A673 (cell line): ENCODE data around the gene SH3RF3. TPM values are rescaled to one million over a fixed set of nuclear protein-coding genes. Genes with fewer than 3 reads are reported as not detected.

Experiments used
- BruUV-seq: library from RNA; stranded (reverse); fragments of 400-500 nt; replicated peaks from 2 replicates; lab custom pipeline; 2021; lab: Mats Ljungman, UMichigan
- CTCF ChIA-PET: fragments of 300-600 bp; sonication (Branson Sonifier 250); formaldehyde crosslinking; loops from one replicate; lab custom pipeline; 2022; ENCODE audit warnings: antibody characterized with exemption; lab: Charles Lee
- POLR2A ChIA-PET: fragments of 300-600 bp; sonication (Branson Sonifier 250); formaldehyde crosslinking; loops from one replicate; lab custom pipeline; 2022; ENCODE audit warnings: antibody characterized with exemption; ENCODE audit not compliant: low non-redundant PET; lab: Charles Lee
- DNase-seq: peaks from one replicate; pipeline ENCODE4 v3.0.0-alpha.2; 2015; ENCODE audit warnings: low spot score
- H3K27ac ChIP-seq: fragments of 200-600 bp; sonication (generic); 2 replicates; pipeline ENCODE4 v1.5.1; 2016; ENCODE audit warnings: mixed run types, low read depth, mild to moderate bottlenecking, mixed read lengths, antibody characterized with exemption, low read length; ENCODE audit not compliant: poor library complexity, severe bottlenecking
- H3K27me3 ChIP-seq: fragments of 200-600 bp; sonication (generic); replicated peaks from 2 replicates; pipeline ENCODE4 v1.6.1; 2017; ENCODE audit warnings: mixed run types, low read depth, mild to moderate bottlenecking, mixed read lengths, antibody characterized with exemption, low read length; ENCODE audit not compliant: insufficient read depth, poor library complexity
- H3K36me3 ChIP-seq: fragments of 200-600 bp; sonication (generic); 2 replicates; pipeline ENCODE4 v1.6.1; 2016; ENCODE audit warnings: mixed run types, mild to moderate bottlenecking, mixed read lengths, antibody characterized with exemption, low read length; ENCODE audit not compliant: insufficient read depth, poor library complexity, severe bottlenecking
- H3K4me1 ChIP-seq: fragments of 200-600 bp; sonication (generic); 2 replicates; pipeline ENCODE4 v1.6.1; 2017; ENCODE audit warnings: mixed run types, mild to moderate bottlenecking, mixed read lengths, antibody characterized with exemption, low read length; ENCODE audit not compliant: insufficient read depth, poor library complexity, severe bottlenecking
- H3K4me3 ChIP-seq: fragments of 200-600 bp; sonication (generic); 2 replicates; pipeline ENCODE4 v1.5.1; 2016; ENCODE audit warnings: low read depth, mixed run types, mild to moderate bottlenecking, mixed read lengths, low read length; ENCODE audit not compliant: poor library complexity, severe bottlenecking
- H3K9me3 ChIP-seq: fragments of 200-600 bp; sonication (generic); 2 replicates; pipeline ENCODE4 v1.6.1; 2016; ENCODE audit warnings: mixed run types, low read depth, mild to moderate bottlenecking, mixed read lengths, antibody characterized with exemption, low read length; ENCODE audit not compliant: poor library complexity, severe bottlenecking
- CTCF ChIP-seq: fragments of 300-800, 200-600 bp; sonication (generic); conservative IDR thresholded peaks from 2 replicates; pipeline ENCODE4 v1.5.1; 2017; ENCODE audit warnings: low read depth, mild to moderate bottlenecking, antibody characterized with exemption, low read length, moderate library complexity, mixed read lengths
- EZH2 ChIP-seq: fragments of 200-600 bp; sonication (generic); IDR thresholded peaks from 2 replicates; pipeline ENCODE4 v1.6.1; 2017; ENCODE audit warnings: borderline replicate concordance, low read depth, mild to moderate bottlenecking, mixed read lengths, antibody characterized with exemption, low read length; ENCODE audit not compliant: poor library complexity, severe bottlenecking
- intact Hi-C: fragments of 100-400 bp; cut with micrococcal nuclease; formaldehyde crosslinking; loops from one replicate; pipeline ENCODE4 v1.10.0; 2022; ENCODE audit not compliant: unreplicated experiment
- total RNA-seq: library from RNA; stranded (reverse); gene quantifications from 2 replicates; pipeline ENCODE4 v1.2.3, GENCODE V29; 2021

SH3RF3 gene
- total RNA-seq, 1 experiment from 2014 or later = 0.15 TPM

- BruUV-seq = no TSS peak
- CTCF ChIA-PET = no interaction called here
- intact Hi-C loops = loop anchor here (10.0 kb wide), 1 partner anchor 238 kb away; no protein-coding TSS in a partner anchor
These were observed 138.2 kb downstream of the SH3RF3 start for GRCh38 chr2:109266998-109267854.

GRCh38 chr2:109268916-109269315 is 139.9 kb downstream of the SH3RF3 start:
- no peak overlapping the region for H3K4me3 ChIP-seq
- H3K36me3 ChIP-seq = no peaks in the 10 kb centered on the region
- BruUV-seq = no TSS peak
- intact Hi-C loops = loop anchor here (10.0 kb wide), 1 partner anchor 236 kb away; no protein-coding TSS in a partner anchor
- ChIA-PET CTCF (no interaction called here), POLR2A (no interaction called here)
- H3K4me1 ChIP-seq = peaks cover 4% of the 10 kb centered on the region
- no peaks in the 10 kb centered on the region for H3K9me3 ChIP-seq
- TF ChIP-seq CTCF = no peak
- no peak for TF ChIP-seq EZH2
- no peak overlapping the region for H3K27ac ChIP-seq
- no peak for DNase-seq
- H3K27me3 ChIP-seq = no peaks in the 10 kb centered on the region

More at GRCh38 chr2:109266998-109267854, 138.2 kb downstream of the SH3RF3 start:
- H3K27me3 ChIP-seq = no peaks in the 10 kb centered on the region
- no peaks in the 10 kb centered on the region for H3K9me3 ChIP-seq
- no peak for DNase-seq
- H3K4me1 ChIP-seq = peaks cover 4% of the 10 kb centered on the region
- no peak overlapping the region for H3K4me3 ChIP-seq
- H3K36me3 ChIP-seq = no peaks in the 10 kb centered on the region
- H3K27ac ChIP-seq = no peak overlapping the region
- POLR2A ChIA-PET = no interaction called here
- no peak for TF ChIP-seq CTCF
- TF ChIP-seq EZH2 = no peak

- TF ChIP-seq EZH2 = no peak
- no peak for DNase-seq
- no peak overlapping the region for H3K27ac ChIP-seq
- peaks cover 3% of the 10 kb centered on the region for H3K4me1 ChIP-seq
- H3K27me3 ChIP-seq = no peaks in the 10 kb centered on the region
- no peaks in the 10 kb centered on the region for H3K36me3 ChIP-seq
- intact Hi-C loops = loop anchor here (10.0 kb wide), 1 partner anchor 235 kb away; no protein-coding TSS in a partner anchor
- BruUV-seq = no TSS peak
- no peak overlapping the region for H3K4me3 ChIP-seq
- H3K9me3 ChIP-seq = no peaks in the 10 kb centered on the region
- POLR2A ChIA-PET = no interaction called here
- CTCF ChIA-PET = no interaction called here
These were observed 140.9 kb downstream of the SH3RF3 start for GRCh38 chr2:109269706-109270504.
